ENCODE results near the gene FOXP1.

DNA sequence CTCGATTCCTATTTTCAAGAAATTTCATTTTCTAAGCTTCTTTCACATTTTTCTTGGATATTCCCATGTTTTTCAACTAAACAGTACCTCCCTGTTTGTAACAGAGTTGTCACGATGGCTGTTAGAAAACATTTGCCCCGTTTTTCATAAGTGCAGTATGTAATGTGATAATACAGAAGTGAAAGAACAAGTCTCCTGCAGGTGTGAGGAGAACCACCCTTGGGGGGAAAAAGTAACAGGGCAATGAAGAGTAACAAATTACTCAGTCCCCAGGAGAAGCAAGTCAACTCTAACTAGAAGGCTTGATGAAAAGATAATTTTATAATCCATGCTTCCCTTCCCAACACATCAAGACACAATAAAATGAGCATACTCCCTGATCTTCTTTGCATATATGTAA, 493.3 kb downstream of the FOXP1 start:
- TF ChIP-seq CTCF (IDR thresholded peaks at IDR 0.05) (no peak), POLR2A (IDR thresholded peaks at IDR 0.05) (no peak)

Measured in uterus (tissue), 2 donors.